Measurements from ENCODE around the gene ZNF213. TPM values are rescaled to one million over a fixed set of nuclear protein-coding genes. Genes with fewer than 3 reads are reported as not detected.

The ZNF213 gene
- total RNA-seq, 2 experiments from 2014 or later: 10.8 to 12.1 TPM

- H3K9me3 Mint-ChIP-seq (ENCODE audit: insufficient read depth): peaks cover 4% of the 10 kb centered on the region
- H3K4me1 Mint-ChIP-seq (ENCODE audit: low read depth): peaks cover 44% of the 10 kb centered on the region
- ChIA-PET CTCF (interaction anchor here (1.1 to 6.1 kb wide), 3 partner anchors 10 to 94 kb away, joined by 3 to 86 read pairs (median 4); no protein-coding TSS in a partner anchor), POLR2A (interaction anchor here (0.6 kb wide), 2 partner anchors 17 to 56 kb away, joined by 3 read pairs; no protein-coding TSS in a partner anchor)
- H3K4me3 Mint-ChIP-seq: peak overlapping the region; percentile 79
- H3K36me3 Mint-ChIP-seq (ENCODE audit: low read depth): peaks cover 6% of the 10 kb centered on the region
- peaks cover 21% of the 10 kb centered on the region for H3K27me3 Mint-ChIP-seq (ENCODE audit: low read depth)
- H3K27ac Mint-ChIP-seq: peak overlapping the region; percentile 90
- DNase-seq (peak; percentile 90), ATAC-seq (peak; percentile 9)
These were observed 17.6 kb downstream of the ZNF213 start for GRCh38 chr16:3152277-3152990.

- H3K4me3 Mint-ChIP-seq: peak overlapping the region; percentile 79
These were observed 18.2 kb downstream of the ZNF213 start for GRCh38 chr16:3152991-3153368.

GRCh38 chr16:3155181-3155580 is 20.4 kb downstream of the ZNF213 start:
- Mint-ChIP-seq H3K4me3 (no peak overlapping the region), H3K36me3 (ENCODE audit: low read depth) (peaks cover 8% of the 10 kb centered on the region), H3K27me3 (ENCODE audit: low read depth) (peaks cover 26% of the 10 kb centered on the region), H3K4me1 (ENCODE audit: low read depth) (peaks cover 52% of the 10 kb centered on the region), H3K9me3 (ENCODE audit: insufficient read depth) (peaks cover 4% of the 10 kb centered on the region), H3K27ac (no peak overlapping the region)
- ChIA-PET CTCF (interaction anchor here (2.0 kb wide), 1 partner anchor 26 kb away, joined by 7 read pairs; no protein-coding TSS in a partner anchor), POLR2A (no interaction called here)
- DNase-seq: no peak
- ATAC-seq: no peak

More at GRCh38 chr16:3152991-3153368, 18.2 kb downstream of the ZNF213 start:
- Mint-ChIP-seq H3K9me3 (ENCODE audit: insufficient read depth) (peaks cover 4% of the 10 kb centered on the region), H3K27ac (peak overlapping the region; percentile 90), H3K4me1 (ENCODE audit: low read depth) (peaks cover 49% of the 10 kb centered on the region), H3K27me3 (ENCODE audit: low read depth) (peaks cover 26% of the 10 kb centered on the region), H3K36me3 (ENCODE audit: low read depth) (peaks cover 6% of the 10 kb centered on the region)
- ChIA-PET POLR2A (interaction anchor here (0.6 kb wide), 2 partner anchors 17 to 55 kb away, joined by 3 read pairs; no protein-coding TSS in a partner anchor), CTCF (interaction anchor here (1.1 to 1.7 kb wide), 2 partner anchors 10 to 95 kb away, joined by 3 to 4 read pairs; no protein-coding TSS in a partner anchor)
- no peak for ATAC-seq
- no peak for DNase-seq

GRCh38 chr16:3155972-3156371 is 21.1 kb downstream of the ZNF213 start:
- CTCF ChIA-PET: interaction anchor here (2.0 kb wide), 1 partner anchor 26 kb away, joined by 7 read pairs; no protein-coding TSS in a partner anchor
- no peak overlapping the region for H3K27ac Mint-ChIP-seq
- DNase-seq (no peak), ATAC-seq (no peak)
- POLR2A ChIA-PET: no interaction called here
- H3K27me3 Mint-ChIP-seq (ENCODE audit: low read depth): peaks cover 26% of the 10 kb centered on the region
- no peak overlapping the region for H3K4me3 Mint-ChIP-seq
- peaks cover 8% of the 10 kb centered on the region for H3K36me3 Mint-ChIP-seq (ENCODE audit: low read depth)
- peaks cover 4% of the 10 kb centered on the region for H3K9me3 Mint-ChIP-seq (ENCODE audit: insufficient read depth)
- peaks cover 48% of the 10 kb centered on the region for H3K4me1 Mint-ChIP-seq (ENCODE audit: low read depth)

- ChIA-PET POLR2A (interaction anchor here (0.9 to 2.4 kb wide), 9 partner anchors 7 to 244 kb away, joined by 3 to 11 read pairs (median 5); partner anchors contain the start of genes ZNF174, ZNF200, ZNF213 and ZSCAN32), CTCF (interaction anchor here (1.2 to 3.5 kb wide), 7 partner anchors 11 to 134 kb away, joined by 3 to 14 read pairs (median 7); no protein-coding TSS in a partner anchor)
- ATAC-seq (peak; percentile 9), DNase-seq (peak; percentile 65)
- Mint-ChIP-seq H3K9me3 (ENCODE audit: insufficient read depth) (peaks cover 4% of the 10 kb centered on the region), H3K27me3 (ENCODE audit: low read depth) (peaks cover 22% of the 10 kb centered on the region), H3K4me1 (ENCODE audit: low read depth) (peaks cover 46% of the 10 kb centered on the region), H3K4me3 (peak overlapping the region; percentile 81), H3K36me3 (ENCODE audit: low read depth) (peaks cover 7% of the 10 kb centered on the region), H3K27ac (peak overlapping the region; percentile 80)
These were observed 22.6 kb downstream of the ZNF213 start for GRCh38 chr16:3157229-3158025.

GRCh38 chr16:3158026-3158509 is 23.2 kb downstream of the ZNF213 start:
- peaks cover 47% of the 10 kb centered on the region for H3K4me1 Mint-ChIP-seq (ENCODE audit: low read depth)
- peak overlapping the region; percentile 81 for H3K4me3 Mint-ChIP-seq
- no peak for ATAC-seq
- H3K36me3 Mint-ChIP-seq (ENCODE audit: low read depth): peaks cover 4% of the 10 kb centered on the region
- ChIA-PET CTCF (interaction anchor here (1.0 to 3.5 kb wide), 11 partner anchors 9 to 135 kb away, joined by 3 to 14 read pairs (median 4); no protein-coding TSS in a partner anchor), POLR2A (interaction anchor here (0.6 to 2.4 kb wide), 14 partner anchors 8 to 243 kb away, joined by 3 to 11 read pairs (median 4); partner anchors contain the start of genes ZNF174, ZNF200, ZNF213 and ZSCAN32)
- DNase-seq: no peak
- H3K27ac Mint-ChIP-seq: peak overlapping the region; percentile 80
- H3K27me3 Mint-ChIP-seq (ENCODE audit: low read depth): peaks cover 18% of the 10 kb centered on the region
- H3K9me3 Mint-ChIP-seq (ENCODE audit: insufficient read depth): no peaks in the 10 kb centered on the region

GRCh38 chr16:3158510-3159314 is 23.9 kb downstream of the ZNF213 start:
- Mint-ChIP-seq H3K4me1 (ENCODE audit: low read depth) (peaks cover 52% of the 10 kb centered on the region), H3K4me3 (peak overlapping the region; percentile 92), H3K27me3 (ENCODE audit: low read depth) (peaks cover 18% of the 10 kb centered on the region), H3K27ac (peak overlapping the region; percentile 89), H3K36me3 (ENCODE audit: low read depth) (peaks cover 4% of the 10 kb centered on the region), H3K9me3 (ENCODE audit: insufficient read depth) (no peaks in the 10 kb centered on the region)
- peak; percentile 97 for DNase-seq
- ChIA-PET POLR2A (interaction anchor here (0.6 to 2.4 kb wide), 15 partner anchors 9 to 312 kb away, joined by 3 to 11 read pairs (median 3); partner anchors contain the start of genes ZNF174, ZNF200 and ZSCAN32), CTCF (interaction anchor here (0.9 to 3.5 kb wide), 11 partner anchors 9 to 135 kb away, joined by 3 to 14 read pairs (median 4); no protein-coding TSS in a partner anchor)
- peak; percentile 87 for ATAC-seq

- Mint-ChIP-seq H3K36me3 (ENCODE audit: low read depth) (peaks cover 4% of the 10 kb centered on the region), H3K27ac (no peak overlapping the region), H3K4me3 (peak overlapping the region; percentile 48), H3K27me3 (ENCODE audit: low read depth) (peaks cover 8% of the 10 kb centered on the region), H3K4me1 (ENCODE audit: low read depth) (peaks cover 60% of the 10 kb centered on the region), H3K9me3 (ENCODE audit: insufficient read depth) (no peaks in the 10 kb centered on the region)
- ChIA-PET POLR2A (no interaction called here), CTCF (interaction anchor here (1.6 kb wide), 1 partner anchor 11 kb away, joined by 4 read pairs; no protein-coding TSS in a partner anchor)
- DNase-seq (no peak), ATAC-seq (no peak)
These were observed 26.6 kb downstream of the ZNF213 start for GRCh38 chr16:3161235-3162018.

- ATAC-seq: no peak
- DNase-seq: no peak
- ChIA-PET CTCF (interaction anchor here (0.6 to 2.3 kb wide), 8 partner anchors 14 to 135 kb away, joined by 3 to 13 read pairs (median 4); partner anchors contain the start of gene ZNF213), POLR2A (no interaction called here)
- H3K36me3 Mint-ChIP-seq (ENCODE audit: low read depth): no peaks in the 10 kb centered on the region
- peaks cover 9% of the 10 kb centered on the region for H3K27me3 Mint-ChIP-seq (ENCODE audit: low read depth)
- H3K27ac Mint-ChIP-seq: no peak overlapping the region
- peaks cover 43% of the 10 kb centered on the region for H3K4me1 Mint-ChIP-seq (ENCODE audit: low read depth)
- H3K4me3 Mint-ChIP-seq: no peak overlapping the region
- H3K9me3 Mint-ChIP-seq (ENCODE audit: insufficient read depth): no peaks in the 10 kb centered on the region
These were observed 29.5 kb downstream of the ZNF213 start for GRCh38 chr16:3164121-3164991.

Data from activated CD8-positive, alpha-beta T cell treated with anti-CD3 and anti-CD28 coated beads, Interleukin-2, amount 10 ng/mL, durations not matched to agents 7 days and 5 days (primary cell).